K562 (cell line): ENCODE measurements around the gene TACC3. TPM values are rescaled to one million over a fixed set of nuclear protein-coding genes. Genes with fewer than 3 reads are reported as not detected.

Source experiments
- ATAC-seq: fragments of 200-7000 bp; cut with Tn5 transposase; 3 replicates; pipeline ENCODE4 v1.9.1; 2020; ENCODE audit warnings: moderate library complexity
- BruUV-seq: library from RNA; stranded (reverse); fragments of 400-500 nt; replicated peaks from 2 replicates; lab custom pipeline; 2021; lab: Mats Ljungman, UMichigan
- CTCF ChIA-PET: fragments of 300-600 bp; formaldehyde crosslinking; extraction: SDS; loops from one replicate; lab custom pipeline; 2021; ENCODE audit warnings: low intra/inter-chr PET ratio; lab: Yijun Ruan, JAX
- POLR2A ChIA-PET: fragments of 300-600, 350-650 bp; sonication (Branson Sonifier 250); formaldehyde crosslinking; extraction: SDS; loops from one replicate; lab custom pipeline; 2021; ENCODE audit warnings: antibody characterized with exemption, inconsistent platforms; lab: Yijun Ruan, JAX
- DNase-seq, 4 experiments: peaks; one replicate each; pipeline versions ENCODE4 v3.0.0 to v3.0.0-alpha.2; 2011 to 2018; ENCODE audit warnings: low spot score in 3 of 4, mixed read lengths in 3 of 4; ENCODE audit errors: extremely low read depth in 1 of 4
- FAIRE-seq: peaks from 2 replicates; lab custom pipeline; 2011; peaks lifted over from hg19 to GRCh38; lab: Jason Lieb, UNC
- H2AFZ ChIP-seq: 2 replicates; pipeline ENCODE4 v1.6.0; 2011; ENCODE audit warnings: low read depth, low read length, control low read depth, inconsistent platforms
- H3K27ac ChIP-seq: fragments of 200-600 bp; 3 replicates; pipeline ENCODE4 v1.8.0; 2011; ENCODE audit warnings: low read depth, mild to moderate bottlenecking, control low read depth, inconsistent platforms, low read length, moderate library complexity, mixed read lengths; ENCODE audit errors: extremely low read depth
- H3K27me3 ChIP-seq, 2 experiments: fragments of 300-600 bp in 1 of 2; 2 replicates in 1 of 2; 3 replicates in 1 of 2; pipeline versions ENCODE4 v1.6.0 to v1.8.0; 2011; ENCODE audit warnings: inconsistent platforms in 2 of 2, low read length in 2 of 2, mild to moderate bottlenecking in 1 of 2, mixed read lengths in 1 of 2, moderate library complexity in 1 of 2; ENCODE audit not compliant: control insufficient read depth in 2 of 2, insufficient read depth in 2 of 2
- H3K36me3 ChIP-seq: fragments of 300-600 bp; 3 replicates; pipeline ENCODE4 v1.8.0; 2011; ENCODE audit warnings: mild to moderate bottlenecking, low read length, inconsistent platforms; ENCODE audit not compliant: control insufficient read depth, insufficient read depth
- H3K4me1 ChIP-seq, 2 experiments: fragments of 200-600 bp in 1 of 2; replicated peaks in 1 of 2; 2 replicates in 1 of 2; 3 replicates in 1 of 2; pipeline versions ENCODE4 v1.5.1 to v1.8.0; 2011; ENCODE audit warnings: inconsistent platforms in 2 of 2, low read length in 2 of 2, mild to moderate bottlenecking in 1 of 2, mixed read lengths in 1 of 2, moderate library complexity in 1 of 2; ENCODE audit not compliant: control insufficient read depth in 2 of 2, insufficient read depth in 2 of 2
- H3K4me2 ChIP-seq: 2 replicates; pipeline ENCODE4 v1.6.1; 2011; ENCODE audit warnings: low read length, control low read depth, inconsistent platforms, mixed read lengths; ENCODE audit not compliant: insufficient read depth
- H3K4me3 ChIP-seq: fragments of 200-600 bp; sonication (generic), shearing (Covaris generic); 2 replicates; pipeline ENCODE4 v1.5.1; 2016; ENCODE audit warnings: control low read depth, inconsistent platforms
- H3K79me2 ChIP-seq: fragments of 200-600 bp; 3 replicates; pipeline ENCODE4 v1.8.0; 2011; ENCODE audit warnings: low read length, inconsistent platforms; ENCODE audit not compliant: control insufficient read depth, insufficient read depth
- H3K9ac ChIP-seq, 2 experiments: 2 replicates each; pipeline versions ENCODE4 v1.6.0 to v1.6.1; 2011; ENCODE audit warnings: low read depth in 2 of 2, low read length in 2 of 2, control low read depth in 1 of 2, inconsistent platforms in 1 of 2, mild to moderate bottlenecking in 1 of 2, mixed read lengths in 1 of 2; ENCODE audit not compliant: insufficient read depth in 1 of 2
- H3K9me1 ChIP-seq: one replicate; pipeline ENCODE4 v1.6.0; 2011; ENCODE audit warnings: inconsistent platforms, mild to moderate bottlenecking, low read length, moderate library complexity; ENCODE audit not compliant: control insufficient read depth, insufficient read depth
- H3K9me3 ChIP-seq: replicated peaks from 2 replicates; pipeline ENCODE4 v1.5.1; 2011; ENCODE audit warnings: low read depth, low read length, inconsistent platforms; ENCODE audit not compliant: control insufficient read depth, insufficient read depth
- H4K20me1 ChIP-seq: replicated peaks from 2 replicates; pipeline ENCODE4 v1.6.1; 2011; ENCODE audit warnings: low read length, inconsistent platforms, mixed read lengths; ENCODE audit not compliant: control insufficient read depth, insufficient read depth
- ATF2 ChIP-seq: sonication (generic); formaldehyde crosslinking; IDR thresholded peaks from 2 replicates; pipeline ENCODE4 v1.8.1; 2022; ENCODE audit warnings: missing genetic modification reagents
- BCL6 ChIP-seq: fragments of 250-450 bp; sonication (Bioruptor Pico); IDR thresholded peaks from 2 replicates; pipeline ENCODE4 v1.4.0; 2020
- CBX8 ChIP-seq: fragments of 200-600 bp; sonication (generic); IDR thresholded peaks from 2 replicates; pipeline ENCODE4 v1.6.1; 2012; ENCODE audit warnings: borderline replicate concordance, mixed run types, low read depth, mild to moderate bottlenecking, moderate library complexity, mixed read lengths, low read length, control low read depth, inconsistent platforms; ENCODE audit not compliant: poor library complexity, severe bottlenecking; ENCODE audit errors: extremely low read depth
- CLOCK ChIP-seq: fragments of 250-450 bp; sonication (Bioruptor Pico); IDR thresholded peaks from 2 replicates; pipeline ENCODE4 v1.4.0; 2020; ENCODE audit warnings: mild to moderate bottlenecking, moderate library complexity, borderline replicate concordance
- HMGN3 ChIP-seq: IDR thresholded peaks from 2 replicates; pipeline ENCODE4 v1.6.1; 2011; ENCODE audit warnings: borderline replicate concordance, low read depth, mild to moderate bottlenecking, mixed read lengths, low read length; ENCODE audit not compliant: insufficient read length; ENCODE audit errors: extremely low read depth
- JUN ChIP-seq, 2 experiments: sonication (generic) in 1 of 2; formaldehyde crosslinking in 1 of 2; IDR thresholded peaks; 2 replicates each; pipeline versions ENCODE4 v1.6.1 to v1.8.0; 2012 to 2022; ENCODE audit warnings: borderline replicate concordance in 2 of 2, mild to moderate bottlenecking in 2 of 2, improper control_type of control experiment in 1 of 2, low read depth in 1 of 2, low read length in 1 of 2, missing genetic modification reagents in 1 of 2
- MEF2D ChIP-seq: conservative IDR thresholded peaks from 2 replicates; pipeline ENCODE4 v1.6.1; 2016; ENCODE audit warnings: low read depth, missing genetic modification characterization, missing compliant biosample characterization
- POLR2G ChIP-seq: fragments of 200-400 bp; formaldehyde crosslinking; IDR thresholded peaks from 2 replicates; pipeline ENCODE4 v1.6.1; 2017; ENCODE audit warnings: low read depth, mild to moderate bottlenecking, antibody characterized with exemption, low read length, moderate library complexity
- RBFOX2 ChIP-seq: fragments of 200-400 bp; formaldehyde crosslinking; IDR thresholded peaks from 2 replicates; pipeline ENCODE4 v1.6.1; 2017; ENCODE audit warnings: low read depth, mild to moderate bottlenecking, low read length, moderate library complexity
- U2AF2 ChIP-seq: fragments of 200-400 bp; formaldehyde crosslinking; optimal IDR thresholded peaks from 2 replicates; pipeline ENCODE3; 2017; ENCODE audit warnings: low read depth, mild to moderate bottlenecking, low read length
- ZBTB33 ChIP-seq: sonication (generic); formaldehyde crosslinking; IDR thresholded peaks from 2 replicates; pipeline ENCODE4 v1.8.1; 2023; ENCODE audit warnings: mild to moderate bottlenecking, missing genetic modification reagents
- ZNF165 ChIP-seq: fragments of 250-450 bp; sonication (Bioruptor Pico); IDR thresholded peaks from 2 replicates; pipeline ENCODE4 v1.4.0; 2020; ENCODE audit warnings: borderline replicate concordance
- ZNF253 ChIP-seq: fragments of 250-450 bp; sonication (Bioruptor Pico); conservative IDR thresholded peaks from 2 replicates; pipeline ENCODE4 v1.6.1; 2021; ENCODE audit warnings: mild to moderate bottlenecking
- ZNF584 ChIP-seq: fragments of 200-800 bp; sonication (Bioruptor generic); IDR thresholded peaks from 2 replicates; pipeline ENCODE4 v1.6.1; 2016; ENCODE audit warnings: low read depth, mild to moderate bottlenecking, missing genetic modification characterization, missing compliant biosample characterization
- WGBS: fragments of 100-300 bp; shearing (Covaris generic); methylation state at CpG from one replicate; pipeline ENCODE4 v1.1.6; 2016; ENCODE audit warnings: low coverage, mixed read lengths; ENCODE audit not compliant: insufficient coverage; ENCODE audit errors: missing lambda C conversion rate; 5-methylcytosine and 5-hydroxymethylcytosine counted together
- in situ Hi-C: fragments of 300-500 bp; cut with MboI; formaldehyde crosslinking; loops from 4 replicates; pipeline ENCODE4 v1.15.0; 2018; ENCODE audit warnings: inconsistent platforms, mixed read lengths
- intact Hi-C: fragments of 100-400 bp; cut with micrococcal nuclease; formaldehyde crosslinking; loops from 2 replicates; pipeline ENCODE4 v1.14.2; 2022
- polyA plus RNA-seq, 8 experiments: library from polyadenylated mRNA; depleted of rRNA in 4 of 8; stranded (reverse) in 5 of 8; unstranded in 3 of 8; fragments of >200 nt; fragmentation: Nextera tagmentation in 2 of 8; fragmentation: Illumina TruSeq in 1 of 8; extraction: Ambion mirVana in 2 of 8; extraction: Trizol in 1 of 8; gene quantifications; 2 replicates each; pipeline versions ENCODE4 v1.2.1 to v1.2.3, GENCODE V29; 2011 to 2014; ENCODE audit warnings: inconsistent platforms in 1 of 8, missing spikeins in 1 of 8
- total RNA-seq, 7 experiments: library from RNA; depleted of rRNA in 6 of 7; stranded (reverse); fragments of >200 nt in 6 of 7; fragmentation: Illumina TruSeq in 2 of 7; extraction: Trizol in 2 of 7; gene quantifications; 2 replicates each; pipeline versions ENCODE4 v1.2.1 to v1.2.3, GENCODE V29; 2011 to 2021; ENCODE audit warnings: low replicate concordance in 1 of 7

Gene TACC3
- total and polyA plus RNA-seq, 9 of the 15 experiments (the other 6 are each of a cell fraction or from before 2014, with no cell fraction given) = 1.9 to 122 (median 55.6) TPM

GRCh38 chr4:1753697-1754311 is 32.5 kb downstream of the TACC3 start:
- intact Hi-C loops = no loop called here
- no peak for TF ChIP-seq CBX8
- no peak for TF ChIP-seq ATF2
- no peak for TF ChIP-seq CLOCK (CRISPR knock-in tag)
- TF ChIP-seq ZNF253 (CRISPR knock-in tag) = no peak
- 0 out of 2 replicates have a peak, but pooled peaks have one; percentile 28 for TF ChIP-seq ZNF584 (CRISPR knock-in tag)
- TF ChIP-seq U2AF2 = no peak
- TF ChIP-seq ZNF165 = no peak
- TF ChIP-seq HMGN3 = peak; percentile 30
- no peak for TF ChIP-seq JUN (IDR thresholded peaks at IDR 0.05; ENCODE audit: borderline replicate concordance, low read depth, low read length)
- no peak for TF ChIP-seq JUN (CRISPR knock-in tag; IDR thresholded peaks at IDR 0.05; ENCODE audit: borderline replicate concordance)
- TF ChIP-seq POLR2G = peak; percentile 49; the same call in 1 of the 2 replicates
- TF ChIP-seq BCL6 (CRISPR knock-in tag) = no peak
- no peak for TF ChIP-seq MEF2D
- peak; percentile 45; the same call in 1 of the 2 replicates for TF ChIP-seq RBFOX2
- TF ChIP-seq ZBTB33 = peak; percentile 52; the same call in 1 of the 2 replicates

More at GRCh38 chr4:1753697-1754311, 32.5 kb downstream of the TACC3 start:
- no peaks in the 10 kb centered on the region for H3K79me2 ChIP-seq
- peak; percentile 2; the same call in 2 of the 3 replicates for ATAC-seq
- peaks cover 23 to 94% of the 10 kb centered on the region in 2 experiments for H3K4me1 ChIP-seq
- no peaks in the 10 kb centered on the region for H4K20me1 ChIP-seq
- ChIA-PET CTCF (no interaction called here), POLR2A (interaction anchor here (0.6 to 1.1 kb wide), 3 partner anchors 8 to 258 kb away, joined by 3 to 5 read pairs (median 4); no protein-coding TSS in a partner anchor)
- peak overlapping the region; percentile 52; the same call in 1 of the 3 replicates for H3K27ac ChIP-seq
- peak overlapping the region; percentile 64 for H2AFZ ChIP-seq
- no peak for DNase-seq
- no peaks in the 10 kb centered on the region for H3K9me3 ChIP-seq
- no TSS peak for BruUV-seq
- in situ Hi-C loops = no loop called here
- H3K9ac ChIP-seq = peak overlapping the region in 1 of 2 experiments; percentile 82; a peak in 3 of 4 replicates
- WGBS = 50% methylated on average over 11 of the region's 15 CpGs
- H3K9me1 ChIP-seq = peaks cover 5% of the 10 kb centered on the region
- no peak for FAIRE-seq
- H3K4me3 ChIP-seq = no peak overlapping the region
- no peak overlapping the region for H3K4me2 ChIP-seq
- H3K27me3 ChIP-seq = no peaks in the 10 kb centered on the region
- no peaks in the 10 kb centered on the region for H3K36me3 ChIP-seq
